NCI-H146 (cell line): Measurements from ENCODE around the gene FZD1.
A peak's percentile ranks its signal among the peaks of the same experiment; 100 is the strongest.

ENCODE experiments used
- DNase-seq: peaks from one replicate; lab custom pipeline; 2025; lab: John Stamatoyannopoulos, UW

FZD1 gene

DNA sequence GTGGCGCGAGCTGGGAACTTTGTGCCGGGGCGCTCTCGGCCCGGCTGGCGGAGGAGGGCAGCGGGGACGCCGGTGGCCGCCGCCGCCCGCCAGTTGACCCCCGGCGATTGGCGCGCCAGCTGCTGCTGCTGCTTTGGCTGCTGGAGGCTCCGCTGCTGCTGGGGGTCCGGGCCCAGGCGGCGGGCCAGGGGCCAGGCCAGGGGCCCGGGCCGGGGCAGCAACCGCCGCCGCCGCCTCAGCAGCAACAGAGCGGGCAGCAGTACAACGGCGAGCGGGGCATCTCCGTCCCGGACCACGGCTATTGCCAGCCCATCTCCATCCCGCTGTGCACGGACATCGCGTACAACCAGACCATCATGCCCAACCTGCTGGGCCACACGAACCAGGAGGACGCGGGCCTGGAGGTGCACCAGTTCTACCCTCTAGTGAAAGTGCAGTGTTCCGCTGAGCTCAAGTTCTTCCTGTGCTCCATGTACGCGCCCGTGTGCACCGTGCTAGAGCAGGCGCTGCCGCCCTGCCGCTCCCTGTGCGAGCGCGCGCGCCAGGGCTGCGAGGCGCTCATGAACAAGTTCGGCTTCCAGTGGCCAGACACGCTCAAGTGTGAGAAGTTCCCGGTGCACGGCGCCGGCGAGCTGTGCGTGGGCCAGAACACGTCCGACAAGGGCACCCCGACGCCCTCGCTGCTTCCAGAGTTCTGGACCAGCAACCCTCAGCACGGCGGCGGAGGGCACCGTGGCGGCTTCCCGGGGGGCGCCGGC is 870 bp downstream of the FZD1 start:
- peak; percentile 71 for DNase-seq

- no peak for DNase-seq
Measured at GRCh38 chr7:91265693-91266066, 1.4 kb downstream of the FZD1 start.

DNA sequence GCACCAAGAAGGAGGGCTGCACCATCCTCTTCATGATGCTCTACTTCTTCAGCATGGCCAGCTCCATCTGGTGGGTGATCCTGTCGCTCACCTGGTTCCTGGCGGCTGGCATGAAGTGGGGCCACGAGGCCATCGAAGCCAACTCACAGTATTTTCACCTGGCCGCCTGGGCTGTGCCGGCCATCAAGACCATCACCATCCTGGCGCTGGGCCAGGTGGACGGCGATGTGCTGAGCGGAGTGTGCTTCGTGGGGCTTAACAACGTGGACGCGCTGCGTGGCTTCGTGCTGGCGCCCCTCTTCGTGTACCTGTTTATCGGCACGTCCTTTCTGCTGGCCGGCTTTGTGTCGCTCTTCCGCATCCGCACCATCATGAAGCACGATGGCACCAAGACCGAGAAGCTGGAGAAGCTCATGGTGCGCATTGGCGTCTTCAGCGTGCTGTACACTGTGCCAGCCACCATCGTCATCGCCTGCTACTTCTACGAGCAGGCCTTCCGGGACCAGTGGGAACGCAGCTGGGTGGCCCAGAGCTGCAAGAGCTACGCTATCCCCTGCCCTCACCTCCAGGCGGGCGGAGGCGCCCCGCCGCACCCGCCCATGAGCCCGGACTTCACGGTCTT is 1.9 kb downstream of the FZD1 start:
- no peak for DNase-seq

- no peak for DNase-seq
Measured at GRCh38 chr7:91266689-91267090, 2.5 kb downstream of the FZD1 start.

DNA sequence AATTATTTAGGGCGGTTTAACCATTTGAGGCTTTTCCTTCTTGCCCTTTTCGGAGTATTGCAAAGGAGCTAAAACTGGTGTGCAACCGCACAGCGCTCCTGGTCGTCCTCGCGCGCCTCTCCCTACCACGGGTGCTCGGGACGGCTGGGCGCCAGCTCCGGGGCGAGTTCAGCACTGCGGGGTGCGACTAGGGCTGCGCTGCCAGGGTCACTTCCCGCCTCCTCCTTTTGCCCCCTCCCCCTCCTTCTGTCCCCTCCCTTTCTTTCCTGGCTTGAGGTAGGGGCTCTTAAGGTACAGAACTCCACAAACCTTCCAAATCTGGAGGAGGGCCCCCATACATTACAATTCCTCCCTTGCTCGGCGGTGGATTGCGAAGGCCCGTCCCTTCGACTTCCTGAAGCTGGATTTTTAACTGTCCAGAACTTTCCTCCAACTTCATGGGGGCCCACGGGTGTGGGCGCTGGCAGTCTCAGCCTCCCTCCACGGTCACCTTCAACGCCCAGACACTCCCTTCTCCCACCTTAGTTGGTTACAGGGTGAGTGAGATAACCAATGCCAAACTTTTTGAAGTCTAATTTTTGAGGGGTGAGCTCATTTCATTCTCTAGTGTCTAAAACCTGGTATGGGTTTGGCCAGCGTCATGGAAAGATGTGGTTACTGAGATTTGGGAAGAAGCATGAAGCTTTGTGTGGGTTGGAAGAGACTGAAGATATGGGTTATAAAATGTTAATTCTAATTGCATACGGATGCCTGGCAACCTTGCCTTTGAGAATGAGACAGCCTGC is 3.1 kb downstream of the FZD1 start:
- DNase-seq, result no peak

- no peak for DNase-seq
Measured at GRCh38 chr7:91270372-91270771, 6.1 kb downstream of the FZD1 start.

DNA sequence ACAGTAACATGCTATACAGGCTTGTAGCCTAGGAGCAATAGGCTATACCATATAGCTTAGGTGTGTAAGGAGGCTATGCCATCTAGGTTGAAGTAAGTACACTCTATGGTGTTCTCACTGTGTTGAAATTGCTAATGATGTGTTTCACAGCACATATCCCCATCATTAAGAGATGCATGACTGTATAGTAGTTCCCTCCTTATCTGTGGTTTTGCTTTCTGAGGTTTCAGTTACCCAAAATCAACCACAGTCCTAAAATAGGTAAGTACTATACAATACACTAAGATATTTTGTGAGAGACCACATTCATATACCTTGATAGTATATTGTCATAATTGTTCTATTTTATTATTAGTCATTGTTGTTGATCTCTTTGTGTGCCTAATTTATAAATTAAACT is 12.7 kb downstream of the FZD1 start:
- DNase-seq, result no peak

GRCh38 chr7:91280185-91280584 is 16.0 kb downstream of the FZD1 start:
- DNase-seq, result peak; percentile 88

DNA sequence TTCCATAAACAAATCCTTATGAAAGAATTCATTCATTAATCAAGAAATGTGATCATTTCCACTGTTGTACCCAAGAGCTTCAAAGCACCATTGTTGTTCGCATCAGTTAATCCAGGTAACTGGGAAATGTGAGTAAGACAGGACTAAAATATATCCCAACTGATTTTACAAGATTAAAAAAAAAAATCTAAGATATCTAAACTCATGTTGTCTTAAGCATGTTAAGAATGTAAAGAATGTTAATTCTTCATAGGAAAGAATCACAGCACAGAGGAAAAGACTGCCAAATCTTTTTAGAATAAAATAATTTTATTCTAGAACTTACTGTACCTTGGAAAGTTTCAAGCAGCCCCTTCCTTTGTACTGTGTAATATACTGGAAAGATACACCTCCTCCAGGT is 16.4 kb downstream of the FZD1 start:
- no peak for DNase-seq

DNA sequence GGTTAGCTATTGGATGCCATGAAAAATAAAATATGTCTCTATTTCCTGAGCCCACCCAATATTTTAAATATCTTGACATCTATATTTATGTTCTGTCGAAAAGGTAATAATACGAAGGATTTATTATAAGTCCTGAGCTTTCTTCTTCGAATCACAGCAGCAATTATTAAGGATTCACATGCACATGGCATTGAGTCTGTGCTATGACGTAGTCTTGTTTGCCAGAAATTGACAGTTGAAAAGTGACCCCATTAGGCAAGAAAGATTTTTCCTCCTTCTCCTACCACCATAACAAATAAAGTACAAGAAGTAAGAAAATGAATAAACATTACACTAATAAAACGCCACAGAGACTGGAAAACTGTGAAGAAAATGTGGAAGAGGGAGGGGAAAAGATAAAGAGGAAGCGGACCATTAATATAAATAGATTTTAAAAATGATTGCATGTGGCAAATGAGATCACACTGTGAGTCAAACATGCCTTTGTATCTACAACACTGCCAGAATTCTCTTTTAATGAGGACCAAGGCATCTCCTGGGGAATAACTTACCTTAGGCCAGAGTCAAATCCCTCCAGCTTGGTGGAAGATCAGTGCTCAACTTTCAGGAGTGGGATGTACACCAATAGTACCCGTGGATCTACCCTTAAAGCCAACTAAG is 21.6 kb downstream of the FZD1 start:
- DNase-seq, result no peak

GRCh38 chr7:91286432-91286831 is 22.2 kb downstream of the FZD1 start:
- DNase-seq, result peak; percentile 95

DNA sequence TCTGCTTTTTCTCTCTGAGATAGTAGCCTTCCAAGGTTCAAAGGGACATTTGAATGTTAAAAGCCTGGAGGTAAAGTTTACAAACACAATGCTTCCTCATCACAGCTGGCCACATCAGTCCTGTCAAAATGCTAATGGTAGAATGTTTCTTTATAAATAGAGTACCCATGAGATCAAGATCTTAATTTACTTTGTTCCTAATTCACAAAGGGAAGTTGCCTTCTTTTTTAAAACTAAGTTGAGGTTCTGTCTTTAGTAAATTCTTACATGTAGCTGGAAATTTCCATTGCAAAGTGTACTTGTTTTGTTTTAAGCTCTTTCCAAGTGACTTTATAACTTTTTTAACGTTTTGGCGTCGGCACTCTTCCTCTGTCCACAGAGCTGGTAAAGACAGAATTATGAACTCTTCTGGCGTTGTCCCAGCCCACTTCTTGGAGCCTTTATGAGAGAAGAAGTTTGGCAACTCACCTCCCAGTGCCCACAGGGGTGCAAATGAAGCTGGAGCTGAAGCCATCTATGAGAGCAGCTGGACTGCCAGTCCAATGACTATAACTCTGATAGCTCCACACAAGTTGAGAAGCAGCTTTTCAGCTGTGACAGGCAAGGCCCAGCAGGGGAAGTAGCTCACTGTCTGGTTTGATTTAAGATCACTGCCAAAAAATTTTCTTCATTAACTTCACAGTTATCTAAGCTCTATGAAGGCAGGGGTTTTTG is 23.3 kb downstream of the FZD1 start:
- DNase-seq, result no peak

- peak; percentile 63 for DNase-seq
Measured at GRCh38 chr7:91288208-91288824, 24.1 kb downstream of the FZD1 start.

DNA sequence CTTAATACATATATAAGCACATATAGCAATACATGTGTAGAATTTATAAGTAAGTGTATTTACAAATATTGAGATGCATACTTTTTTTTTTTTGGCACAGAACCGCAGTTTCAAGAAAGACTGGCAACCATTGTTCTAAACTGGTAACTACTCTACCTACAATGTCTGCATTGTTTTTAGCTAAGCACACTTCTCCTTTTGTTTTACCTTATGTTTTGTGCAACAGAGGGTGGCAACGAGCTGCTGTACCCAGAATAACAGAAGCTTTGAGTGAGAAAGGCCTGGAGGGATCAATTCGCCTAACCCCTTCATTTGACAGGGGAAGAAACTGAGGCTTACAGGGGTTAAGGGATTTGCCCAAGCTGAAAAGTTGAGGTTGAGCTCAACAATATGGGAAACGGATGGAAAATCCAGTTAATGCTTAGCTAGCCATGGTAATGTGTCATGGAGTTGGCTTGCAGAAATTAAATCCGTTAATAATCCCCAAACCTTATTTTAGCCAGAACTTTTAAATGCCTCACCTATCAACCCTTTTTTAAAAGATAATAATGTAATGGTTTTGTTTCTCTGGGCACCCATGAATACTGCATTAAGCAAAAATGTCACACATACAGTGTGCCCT is 25.5 kb downstream of the FZD1 start:
- DNase-seq, result no peak

- DNase-seq, result no peak
Measured at GRCh38 chr7:91291302-91291701, 27.1 kb downstream of the FZD1 start.

DNA sequence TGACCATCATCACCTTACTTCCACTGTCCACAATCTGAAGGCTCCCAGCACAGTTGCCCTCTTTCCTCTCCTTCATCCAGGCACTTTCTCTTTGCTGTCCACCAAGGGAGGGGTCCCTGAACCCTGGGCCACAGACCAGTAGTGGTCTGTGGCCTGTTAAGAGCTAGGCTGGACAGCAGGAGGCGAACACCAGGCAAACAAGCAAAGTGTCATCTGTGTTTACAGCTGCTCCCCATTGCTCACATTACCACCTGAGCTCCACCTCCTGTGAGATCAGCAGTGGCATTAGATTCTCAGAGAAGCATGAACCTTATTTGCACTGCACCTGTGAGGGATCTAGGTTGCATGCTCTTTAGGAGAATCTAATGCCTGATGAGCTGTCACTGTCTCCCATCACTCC is 27.7 kb downstream of the FZD1 start:
- peak; percentile 36 for DNase-seq

- DNase-seq, result no peak
Measured at GRCh38 chr7:91292506-91292905, 28.3 kb downstream of the FZD1 start.

DNA sequence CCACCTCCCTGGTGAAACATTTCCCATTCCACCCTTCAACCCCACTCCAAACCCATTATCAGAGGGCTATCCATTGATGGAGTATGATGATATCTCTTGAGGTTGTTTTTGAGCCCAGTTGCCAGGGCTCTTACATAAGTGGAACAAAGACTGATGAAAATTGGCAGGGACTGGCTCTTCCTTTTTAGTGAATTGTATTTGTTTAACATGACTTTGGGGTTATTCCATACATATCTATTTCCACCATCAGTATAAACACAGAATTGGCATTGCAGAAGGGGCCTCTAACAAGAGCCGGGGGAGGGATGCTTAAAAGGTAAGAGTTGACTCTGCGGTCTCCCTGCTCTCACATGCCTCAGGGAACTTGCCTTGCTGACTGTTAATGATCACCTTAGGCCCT is 28.9 kb downstream of the FZD1 start:
- DNase-seq, result no peak

DNA sequence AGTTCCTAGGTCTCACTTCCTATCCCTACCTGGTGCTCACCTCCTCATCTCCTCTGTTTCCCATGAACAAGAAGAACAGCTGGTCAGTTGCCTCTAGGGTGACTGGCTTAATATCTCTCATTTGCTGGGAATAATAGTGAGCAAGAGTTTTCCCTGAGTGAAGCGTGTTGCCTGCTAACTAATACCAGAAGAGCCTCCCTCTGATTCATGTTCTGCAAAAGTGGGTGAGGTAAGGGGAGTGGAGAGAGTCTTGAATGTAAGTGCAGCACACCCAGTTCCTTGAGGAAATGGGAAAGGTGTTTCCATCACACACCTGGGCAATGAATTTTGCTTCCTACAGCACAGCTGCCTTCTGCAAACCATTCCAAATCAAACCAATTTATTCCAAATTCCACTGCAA is 29.6 kb downstream of the FZD1 start:
- no peak for DNase-seq

GRCh38 chr7:91294639-91295220 is 30.5 kb downstream of the FZD1 start:
- peak; percentile 10 for DNase-seq

DNA sequence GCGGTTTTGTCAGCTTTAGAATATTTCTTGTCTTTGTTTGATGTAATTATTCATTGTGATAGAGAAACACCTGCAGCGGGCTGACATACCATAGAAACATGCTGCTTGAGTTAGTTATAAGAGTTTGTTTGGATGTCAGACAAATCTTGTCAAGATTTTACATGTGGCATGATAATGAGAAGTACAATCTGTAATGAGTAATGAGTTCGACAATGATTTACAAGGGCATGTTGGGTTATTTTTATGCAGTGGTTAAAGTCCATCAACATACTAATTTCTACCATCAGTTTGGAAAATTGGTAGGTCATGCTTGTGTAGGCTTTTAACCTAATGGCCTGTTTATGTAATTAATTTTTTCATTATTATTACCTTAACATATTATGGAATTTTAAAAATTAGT is 31.3 kb downstream of the FZD1 start:
- DNase-seq, result no peak
